HG03045 (cell line): Measurements from ENCODE around the gene SP3.

Experiments used
- ATAC-seq: cut with Tn5 transposase; IDR thresholded peaks from one replicate; pipeline ENCODE4 v1.9.1; 2021; ENCODE audit warnings: mild to moderate bottlenecking, moderate library complexity; ENCODE audit not compliant: unreplicated experiment

Gene SP3

GRCh38 chr2:173997269-173997668 lies 32.1 kb upstream of the SP3 start:
- peak; percentile 90 for ATAC-seq

DNA sequence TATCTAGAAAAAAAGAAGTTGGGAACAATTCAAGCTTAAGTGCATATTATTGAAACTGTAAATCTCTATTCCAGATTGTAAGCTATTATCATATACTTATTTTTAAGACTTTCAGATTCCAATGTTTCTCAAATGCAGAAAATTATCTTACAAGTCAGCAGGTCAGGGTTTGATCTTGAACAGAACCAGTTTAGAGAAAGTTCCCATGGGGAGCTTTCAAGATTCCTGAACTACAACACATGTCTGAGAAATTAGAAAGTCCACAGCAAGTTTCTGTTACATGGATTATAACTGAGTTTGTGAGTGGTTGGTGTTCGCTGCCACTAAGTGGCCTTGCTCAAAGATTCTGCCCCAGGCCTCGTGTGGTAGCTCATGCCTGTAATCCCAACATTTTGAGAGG lies 31.6 kb upstream of the SP3 start:
- ATAC-seq = no peak

DNA sequence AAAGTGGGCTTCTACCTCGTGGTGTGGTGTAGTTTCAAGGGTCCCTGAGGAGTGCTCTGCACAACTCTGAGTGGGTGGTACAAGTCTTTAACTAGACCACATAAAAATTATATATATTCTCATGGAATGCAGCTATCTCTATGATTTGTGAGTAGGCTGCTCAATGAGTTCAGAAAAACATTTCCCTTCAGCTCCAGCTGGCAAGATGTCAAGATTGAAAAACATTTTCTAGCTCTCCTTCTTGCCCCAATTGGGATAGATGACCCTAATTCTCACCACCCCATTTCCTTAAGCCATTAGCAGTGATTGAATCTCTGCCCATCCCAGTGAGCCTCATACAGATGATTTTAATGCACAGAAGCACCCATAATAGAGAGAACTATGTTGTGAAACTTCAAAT lies 28.3 kb upstream of the SP3 start:
- ATAC-seq = no peak

- no peak for ATAC-seq
Measured at GRCh38 chr2:173991856-173992588, 26.8 kb upstream of the SP3 start.

DNA sequence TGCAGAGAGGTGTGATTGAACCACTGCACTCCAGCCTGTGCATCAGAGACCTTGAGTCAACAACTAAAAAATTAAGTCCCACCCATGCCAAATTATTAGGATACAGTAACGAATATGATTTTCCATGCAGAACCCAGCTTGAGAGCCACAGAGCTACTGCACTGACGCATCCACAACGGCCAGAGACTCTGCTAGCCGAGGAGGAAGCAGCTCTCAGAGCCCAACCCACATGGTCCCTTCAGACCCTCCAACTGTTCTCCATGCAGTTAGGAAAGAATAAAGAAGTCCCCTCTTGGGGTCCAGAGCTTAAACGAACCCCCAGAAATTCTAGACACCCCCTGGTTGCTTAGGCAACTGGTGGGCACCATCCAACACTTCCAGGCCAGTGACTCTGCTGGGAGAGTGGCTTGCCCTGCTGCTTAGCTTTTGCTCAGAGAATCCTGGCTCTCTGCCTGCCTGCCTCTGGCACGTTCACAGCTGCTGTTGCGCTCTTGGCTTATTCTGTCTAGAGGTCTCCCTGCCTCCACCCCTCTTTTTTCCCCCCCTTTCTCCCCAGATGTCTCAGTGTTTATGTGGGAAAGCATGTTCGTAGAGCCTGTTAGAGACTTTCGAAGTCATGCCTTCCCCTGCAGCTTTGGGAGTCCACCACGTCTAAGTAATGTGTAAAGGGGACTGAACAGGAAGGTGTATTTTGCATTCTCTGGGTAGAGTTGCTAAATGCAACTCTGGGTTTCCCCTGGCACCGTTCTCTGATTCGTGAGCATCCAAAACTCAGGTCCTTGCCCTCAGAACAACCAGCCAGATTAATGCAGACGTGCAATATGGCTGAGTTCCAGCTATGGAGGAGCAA lies 26.0 kb upstream of the SP3 start:
- ATAC-seq = peak; percentile 72

- ATAC-seq = no peak
Measured at GRCh38 chr2:173990245-173990644, 25.1 kb upstream of the SP3 start.

DNA sequence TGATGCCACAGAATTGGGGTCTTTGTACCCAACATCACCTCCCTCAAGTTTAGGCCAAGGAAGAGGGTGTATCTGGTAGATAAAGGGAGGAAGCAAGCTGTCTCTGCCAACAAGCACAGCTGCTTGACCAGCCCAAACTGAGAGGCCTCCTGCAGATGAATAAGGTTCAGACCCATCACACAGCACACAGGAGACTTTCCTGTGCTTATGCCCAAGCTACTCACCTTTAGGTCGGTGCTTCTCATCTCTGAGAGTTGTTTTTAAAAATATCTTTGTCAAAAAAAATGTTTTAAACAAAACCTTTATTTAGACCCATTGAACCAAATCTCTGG lies 24.7 kb upstream of the SP3 start:
- peak; percentile 29 for ATAC-seq

DNA sequence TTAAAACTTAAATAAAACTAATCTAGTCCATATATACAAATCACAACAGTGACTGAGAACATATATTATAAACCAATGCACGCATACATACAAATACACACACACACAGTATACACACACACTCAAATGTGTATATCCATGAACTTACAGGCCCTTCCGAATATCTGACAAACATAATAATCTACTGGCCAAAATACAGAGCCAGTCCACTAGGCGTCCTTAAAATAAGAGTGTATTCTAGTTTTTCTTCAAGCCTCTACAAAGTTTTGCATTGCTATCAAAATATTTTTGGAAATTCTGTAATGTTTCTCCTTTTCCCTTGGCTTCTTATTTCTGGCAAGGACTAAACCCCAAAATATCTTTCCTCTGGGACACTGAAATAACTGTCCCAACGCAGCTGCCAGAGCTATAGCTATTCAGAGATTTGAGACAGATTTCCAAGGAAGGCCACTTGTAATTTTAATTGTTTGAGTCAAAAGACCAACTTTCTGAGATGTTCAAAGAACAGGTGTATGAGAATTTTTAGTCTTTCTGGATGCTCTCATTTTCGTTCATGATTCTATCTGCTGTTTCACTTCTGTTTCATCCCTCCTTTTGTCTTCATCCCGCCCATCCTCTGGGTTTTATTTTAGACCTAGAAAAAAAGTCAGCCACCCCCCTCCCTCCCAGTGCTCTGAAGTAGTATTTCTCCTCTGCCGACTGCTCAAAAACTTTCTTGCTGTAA lies 24.1 kb upstream of the SP3 start:
- peak; percentile 38 for ATAC-seq

DNA sequence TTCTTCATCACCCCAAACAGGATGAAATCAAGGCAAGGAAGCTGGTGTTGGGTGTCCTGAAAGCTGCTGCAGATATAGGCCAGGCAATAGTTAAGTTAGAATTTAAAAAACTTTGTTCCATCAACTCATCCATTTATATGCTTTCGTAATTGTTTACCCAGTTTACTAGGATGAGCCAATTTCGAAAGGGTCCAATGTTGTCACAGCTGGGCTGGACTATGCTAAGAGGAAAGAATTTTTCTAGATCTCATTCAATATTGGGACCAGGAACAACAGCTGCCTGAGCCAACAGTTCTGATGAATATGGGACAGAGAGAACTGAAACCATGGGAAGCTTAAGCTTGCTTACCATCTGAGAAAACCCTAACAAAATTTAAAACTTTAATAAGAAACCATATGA lies 21.6 kb upstream of the SP3 start:
- ATAC-seq = no peak

DNA sequence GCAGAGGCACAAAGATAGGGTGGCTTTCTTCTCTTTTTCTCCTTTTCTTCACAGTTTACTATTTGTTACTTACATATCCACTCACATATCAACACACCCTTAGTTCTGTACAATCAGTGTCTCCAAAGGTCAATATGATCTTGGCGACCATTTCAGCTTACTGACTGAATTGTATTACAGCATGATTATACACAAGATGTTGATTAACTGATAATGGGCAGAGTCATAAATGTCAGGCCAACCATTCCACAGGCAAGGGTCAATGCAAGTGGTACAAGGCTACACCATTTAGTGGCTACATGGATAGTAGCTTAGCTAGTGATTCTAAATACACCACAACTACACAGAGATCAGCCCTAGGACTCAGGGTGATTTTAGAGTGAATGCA lies 20.4 kb upstream of the SP3 start:
- no peak for ATAC-seq

DNA sequence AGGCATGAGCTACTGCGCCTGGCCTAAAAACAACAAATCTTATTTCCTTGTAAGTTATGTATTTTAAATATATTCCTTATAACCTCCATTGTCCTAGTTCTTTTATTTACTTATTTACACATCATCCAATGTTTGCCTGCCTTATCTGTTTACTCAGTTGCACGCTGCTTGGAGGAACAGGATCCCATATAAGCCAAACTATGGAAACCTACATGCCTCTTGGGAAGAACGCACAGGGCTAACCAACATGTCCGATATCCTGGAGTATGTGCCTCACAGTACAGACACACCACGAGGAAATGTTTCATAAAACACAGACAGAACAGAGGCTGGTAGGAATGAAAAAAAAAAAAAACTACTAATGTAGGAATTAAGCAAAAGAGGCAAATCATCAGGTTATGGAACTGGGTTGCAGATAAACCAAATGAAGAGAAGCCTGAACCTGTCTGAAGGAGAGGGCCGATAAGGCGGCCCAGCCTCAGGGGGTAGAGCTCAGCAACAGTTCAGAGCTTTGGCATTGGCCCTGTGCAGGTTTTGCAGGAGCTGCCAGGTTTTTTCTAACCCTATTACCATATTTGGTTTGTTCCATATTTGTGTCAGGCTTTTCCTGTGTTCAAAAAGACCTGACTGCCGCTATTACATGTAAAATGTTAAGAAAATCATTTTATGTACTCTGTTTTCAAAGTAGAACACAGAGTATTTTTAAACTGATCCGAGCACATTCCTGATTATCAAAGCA lies 19.9 kb upstream of the SP3 start:
- no peak for ATAC-seq

GRCh38 chr2:173983391-173983871 lies 18.3 kb upstream of the SP3 start:
- no peak for ATAC-seq

- no peak for ATAC-seq
Measured at GRCh38 chr2:173982918-173983317, 17.7 kb upstream of the SP3 start.

DNA sequence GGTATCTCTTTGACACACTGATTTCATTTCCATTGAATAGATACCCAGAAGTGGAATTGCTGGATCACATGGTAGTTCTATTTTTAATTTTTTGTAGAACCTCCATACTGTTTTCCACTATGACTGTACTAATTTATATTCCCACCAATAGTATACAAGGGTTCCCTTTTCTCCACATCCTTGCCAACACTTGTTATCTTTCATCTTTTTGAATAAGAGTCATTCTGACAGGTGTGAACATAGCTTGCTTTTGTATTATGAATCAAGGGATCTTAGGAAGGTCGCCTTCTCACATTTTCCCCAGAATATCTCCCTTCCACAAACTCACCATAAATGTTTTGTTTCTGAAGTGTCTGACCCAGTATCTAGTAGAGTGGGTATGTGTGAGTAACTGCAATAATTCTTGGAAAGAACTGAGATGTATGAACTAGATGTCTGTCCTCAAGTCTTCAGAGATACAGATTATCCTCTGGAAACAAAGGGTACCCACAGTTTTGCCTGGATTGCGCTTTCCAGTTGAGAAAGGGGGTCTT lies 17.1 kb upstream of the SP3 start:
- ATAC-seq = no peak

- no peak for ATAC-seq
Measured at GRCh38 chr2:173981520-173981919, 16.3 kb upstream of the SP3 start.

GRCh38 chr2:173979751-173980351 lies 14.7 kb upstream of the SP3 start:
- no peak for ATAC-seq

GRCh38 chr2:173978447-173978846 lies 13.3 kb upstream of the SP3 start:
- ATAC-seq = no peak

- no peak for ATAC-seq
Measured at GRCh38 chr2:173972636-173973035, 7.5 kb upstream of the SP3 start.

DNA sequence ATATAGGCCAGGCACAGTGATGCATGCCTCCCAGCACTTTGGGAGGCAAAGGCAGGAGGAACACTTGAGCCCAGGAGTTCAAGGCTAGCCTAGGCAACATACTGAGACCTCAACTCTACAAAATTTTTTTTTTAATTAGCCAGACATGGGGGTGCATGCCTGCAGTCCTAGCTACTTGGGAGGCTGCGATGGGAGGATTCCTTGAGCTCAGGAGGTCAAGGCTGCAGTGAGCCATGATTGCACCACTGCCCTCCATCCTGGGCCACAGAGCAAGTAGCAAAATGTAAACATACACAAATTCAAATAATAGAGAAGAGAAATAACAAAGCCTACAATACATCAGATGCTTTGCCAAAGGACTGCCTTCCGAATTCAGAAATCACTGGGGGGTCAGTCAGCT lies 7.0 kb upstream of the SP3 start:
- no peak for ATAC-seq

DNA sequence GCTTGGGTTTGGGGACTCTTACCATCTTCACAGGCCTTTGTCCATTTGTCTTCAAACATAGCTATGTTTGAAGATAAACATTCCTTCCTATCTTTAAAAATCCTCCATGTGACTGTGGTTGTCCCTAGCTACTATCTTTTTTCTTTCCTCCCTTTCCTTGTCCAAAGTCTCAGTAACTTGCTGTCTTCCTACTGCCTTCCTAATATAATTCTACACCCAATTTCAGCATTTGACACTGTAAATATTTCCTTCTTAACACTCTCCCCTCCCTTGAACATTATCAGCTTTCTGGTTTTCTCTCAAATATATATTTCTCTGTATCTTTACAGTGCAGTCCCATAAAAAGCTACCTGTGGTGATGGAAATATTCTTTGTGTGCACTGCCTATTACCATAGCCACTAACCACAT lies 5.3 kb upstream of the SP3 start:
- ATAC-seq = no peak
